ENCODE results near the gene OSBPL5.

- no peak for TF ChIP-seq ZNF777 (tag by site-specific recombination; IDR thresholded peaks at IDR 0.05; ENCODE audit: borderline replicate concordance)
- TF ChIP-seq REST (tag by site-specific recombination; IDR thresholded peaks at IDR 0.05) = no peak
- TF ChIP-seq ZIC2 (tag by site-specific recombination; IDR thresholded peaks at IDR 0.05) = no peak
- TF ChIP-seq, protein P1, sequence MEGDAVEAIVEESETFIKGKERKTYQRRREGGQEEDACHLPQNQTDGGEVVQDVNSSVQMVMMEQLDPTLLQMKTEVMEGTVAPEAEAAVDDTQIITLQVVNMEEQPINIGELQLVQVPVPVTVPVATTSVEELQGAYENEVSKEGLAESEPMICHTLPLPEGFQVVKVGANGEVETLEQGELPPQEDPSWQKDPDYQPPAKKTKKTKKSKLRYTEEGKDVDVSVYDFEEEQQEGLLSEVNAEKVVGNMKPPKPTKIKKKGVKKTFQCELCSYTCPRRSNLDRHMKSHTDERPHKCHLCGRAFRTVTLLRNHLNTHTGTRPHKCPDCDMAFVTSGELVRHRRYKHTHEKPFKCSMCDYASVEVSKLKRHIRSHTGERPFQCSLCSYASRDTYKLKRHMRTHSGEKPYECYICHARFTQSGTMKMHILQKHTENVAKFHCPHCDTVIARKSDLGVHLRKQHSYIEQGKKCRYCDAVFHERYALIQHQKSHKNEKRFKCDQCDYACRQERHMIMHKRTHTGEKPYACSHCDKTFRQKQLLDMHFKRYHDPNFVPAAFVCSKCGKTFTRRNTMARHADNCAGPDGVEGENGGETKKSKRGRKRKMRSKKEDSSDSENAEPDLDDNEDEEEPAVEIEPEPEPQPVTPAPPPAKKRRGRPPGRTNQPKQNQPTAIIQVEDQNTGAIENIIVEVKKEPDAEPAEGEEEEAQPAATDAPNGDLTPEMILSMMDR (tag by site-specific recombination; IDR thresholded peaks at IDR 0.05) = no peak
- TF ChIP-seq, protein P2, sequence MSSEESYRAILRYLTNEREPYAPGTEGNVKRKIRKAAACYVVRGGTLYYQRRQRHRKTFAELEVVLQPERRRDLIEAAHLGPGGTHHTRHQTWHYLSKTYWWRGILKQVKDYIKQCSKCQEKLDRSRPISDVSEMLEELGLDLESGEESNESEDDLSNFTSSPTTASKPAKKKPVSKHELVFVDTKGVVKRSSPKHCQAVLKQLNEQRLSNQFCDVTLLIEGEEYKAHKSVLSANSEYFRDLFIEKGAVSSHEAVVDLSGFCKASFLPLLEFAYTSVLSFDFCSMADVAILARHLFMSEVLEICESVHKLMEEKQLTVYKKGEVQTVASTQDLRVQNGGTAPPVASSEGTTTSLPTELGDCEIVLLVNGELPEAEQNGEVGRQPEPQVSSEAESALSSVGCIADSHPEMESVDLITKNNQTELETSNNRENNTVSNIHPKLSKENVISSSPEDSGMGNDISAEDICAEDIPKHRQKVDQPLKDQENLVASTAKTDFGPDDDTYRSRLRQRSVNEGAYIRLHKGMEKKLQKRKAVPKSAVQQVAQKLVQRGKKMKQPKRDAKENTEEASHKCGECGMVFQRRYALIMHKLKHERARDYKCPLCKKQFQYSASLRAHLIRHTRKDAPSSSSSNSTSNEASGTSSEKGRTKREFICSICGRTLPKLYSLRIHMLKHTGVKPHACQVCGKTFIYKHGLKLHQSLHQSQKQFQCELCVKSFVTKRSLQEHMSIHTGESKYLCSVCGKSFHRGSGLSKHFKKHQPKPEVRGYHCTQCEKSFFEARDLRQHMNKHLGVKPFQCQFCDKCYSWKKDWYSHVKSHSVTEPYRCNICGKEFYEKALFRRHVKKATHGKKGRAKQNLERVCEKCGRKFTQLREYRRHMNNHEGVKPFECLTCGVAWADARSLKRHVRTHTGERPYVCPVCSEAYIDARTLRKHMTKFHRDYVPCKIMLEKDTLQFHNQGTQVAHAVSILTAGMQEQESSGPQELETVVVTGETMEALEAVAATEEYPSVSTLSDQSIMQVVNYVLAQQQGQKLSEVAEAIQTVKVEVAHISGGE (tag by site-specific recombination; conservative IDR thresholded peaks at IDR 0.05; ENCODE audit: low read depth) = no peak
- TF ChIP-seq TSHZ1 (tag by site-specific recombination; IDR thresholded peaks at IDR 0.05; ENCODE audit: borderline replicate concordance) = no peak
- TF ChIP-seq ZNF138 (tag by site-specific recombination; IDR thresholded peaks at IDR 0.05; ENCODE audit: borderline replicate concordance) = no peak
- TF ChIP-seq PATZ1 (tag by site-specific recombination; IDR thresholded peaks at IDR 0.05) = no peak
Measured at GRCh38 chr11:3165916-3166267, 782 bp upstream of the OSBPL5 start.

Data from HEK293 (cell line).